H9 (cell line): ENCODE data around the gene SIT1. TPM values are rescaled to one million over a fixed set of nuclear protein-coding genes. Genes with fewer than 3 reads are reported as not detected.

Experiments used
- DNase-seq: peaks from one replicate; pipeline ENCODE4 v3.0.0-alpha.2; 2017
- H2AFZ ChIP-seq: one replicate; pipeline ENCODE4 v1.6.1; 2013; ENCODE audit warnings: mild to moderate bottlenecking, low read length, control low read depth, moderate library complexity
- H2AK5ac ChIP-seq: 2 replicates; pipeline ENCODE4 v1.6.1; 2013; ENCODE audit warnings: low read length, control low read depth, mixed read lengths; ENCODE audit not compliant: insufficient read length
- H2BK120ac ChIP-seq: one replicate; pipeline ENCODE4 v1.6.1; 2013; ENCODE audit warnings: low read depth, mild to moderate bottlenecking, low read length, control low read depth, inconsistent platforms; ENCODE audit not compliant: poor library complexity, severe bottlenecking
- H2BK12ac ChIP-seq: 2 replicates; pipeline ENCODE4 v1.6.1; 2013; ENCODE audit warnings: low read length, control low read depth, mixed read lengths, low read depth; ENCODE audit not compliant: insufficient read length
- H2BK15ac ChIP-seq: 2 replicates; pipeline ENCODE4 v1.6.1; 2013; ENCODE audit warnings: low read depth, low read length, control low read depth
- H2BK20ac ChIP-seq: one replicate; pipeline ENCODE4 v1.6.1; 2013; ENCODE audit warnings: low read depth, mild to moderate bottlenecking, low read length, control low read depth, inconsistent platforms; ENCODE audit not compliant: poor library complexity, severe bottlenecking
- H2BK5ac ChIP-seq: 2 replicates; pipeline ENCODE4 v1.6.1; 2013; ENCODE audit warnings: low read length, control low read depth, mixed read lengths; ENCODE audit not compliant: insufficient read length
- H3K14ac ChIP-seq: 2 replicates; pipeline ENCODE4 v1.6.1; 2013; ENCODE audit warnings: low read length, control low read depth; ENCODE audit not compliant: insufficient read depth
- H3K18ac ChIP-seq: 2 replicates; pipeline ENCODE4 v1.6.1; 2013; ENCODE audit warnings: low read depth, mild to moderate bottlenecking, mixed read lengths, low read length, control low read depth; ENCODE audit not compliant: insufficient read length
- H3K23ac ChIP-seq: 2 replicates; pipeline ENCODE4 v1.6.1; 2013; ENCODE audit warnings: low read length, control low read depth, mixed read lengths, low read depth; ENCODE audit not compliant: insufficient read length
- H3K23me2 ChIP-seq: 2 replicates; pipeline ENCODE4 v1.6.1; 2013; ENCODE audit warnings: low read depth, mild to moderate bottlenecking, mixed read lengths, low read length, control low read depth; ENCODE audit not compliant: insufficient read length, poor library complexity, severe bottlenecking
- H3K27ac ChIP-seq: 2 replicates; pipeline ENCODE4 v1.5.1; 2013; ENCODE audit warnings: low read length, control low read depth, mixed read lengths, low read depth; ENCODE audit not compliant: insufficient read length
- H3K27me3 ChIP-seq: 2 replicates; pipeline ENCODE4 v1.6.1; 2013; ENCODE audit warnings: low read length, control low read depth, inconsistent platforms; ENCODE audit not compliant: insufficient read depth
- H3K4ac ChIP-seq: 2 replicates; pipeline ENCODE4 v1.6.1; 2013; ENCODE audit warnings: low read depth, mild to moderate bottlenecking, control low read depth, inconsistent platforms, low read length, moderate library complexity
- H3K4me1 ChIP-seq: 2 replicates; pipeline ENCODE4 v1.6.1; 2013; ENCODE audit warnings: low read length, control low read depth, inconsistent platforms; ENCODE audit not compliant: insufficient read depth
- H3K4me2 ChIP-seq: 2 replicates; pipeline ENCODE4 v1.6.1; 2013; ENCODE audit warnings: low read length, control low read depth, mixed read lengths; ENCODE audit not compliant: insufficient read length, insufficient read depth
- H3K56ac ChIP-seq: 2 replicates; pipeline ENCODE4 v1.6.1; 2013; ENCODE audit warnings: low read depth, mild to moderate bottlenecking, mixed read lengths, low read length, control low read depth; ENCODE audit not compliant: insufficient read length
- H3K79me1 ChIP-seq: 2 replicates; pipeline ENCODE4 v1.6.1; 2013; ENCODE audit warnings: low read depth, mild to moderate bottlenecking, moderate library complexity, low read length, control low read depth, inconsistent platforms; ENCODE audit not compliant: insufficient read depth, poor library complexity, severe bottlenecking
- H3K79me2 ChIP-seq: 2 replicates; pipeline ENCODE4 v1.6.1; 2013; ENCODE audit warnings: low read length, control low read depth, inconsistent platforms; ENCODE audit not compliant: insufficient read depth
- H3K9ac ChIP-seq: 2 replicates; pipeline ENCODE4 v1.6.1; 2013; ENCODE audit warnings: low read length, control low read depth, mixed read lengths; ENCODE audit not compliant: insufficient read length; ENCODE audit errors: extremely low read depth
- H3K9me3 ChIP-seq: one replicate; pipeline ENCODE4 v1.6.1; 2013; ENCODE audit warnings: low read depth, low read length, inconsistent platforms; ENCODE audit not compliant: control insufficient read depth
- H3T11ph ChIP-seq: one replicate; pipeline ENCODE4 v1.6.1; 2013; ENCODE audit warnings: mild to moderate bottlenecking, low read length, control low read depth, inconsistent platforms
- H4K20me1 ChIP-seq: one replicate; pipeline ENCODE4 v1.6.1; 2013; ENCODE audit not compliant: control insufficient read depth, insufficient read length, insufficient read depth
- H4K5ac ChIP-seq: 2 replicates; pipeline ENCODE4 v1.6.1; 2013; ENCODE audit warnings: low read depth, mild to moderate bottlenecking, mixed read lengths, low read length, control low read depth; ENCODE audit not compliant: insufficient read length
- H4K8ac ChIP-seq: replicated peaks from 2 replicates; pipeline ENCODE4 v1.6.1; 2013; ENCODE audit warnings: low read length, control low read depth, mixed read lengths, low read depth; ENCODE audit not compliant: insufficient read length
- H4K91ac ChIP-seq: 2 replicates; pipeline ENCODE4 v1.6.1; 2013; ENCODE audit warnings: low read depth, mild to moderate bottlenecking, moderate library complexity, mixed read lengths, low read length, control low read depth; ENCODE audit not compliant: insufficient read length
- H3K27ac Mint-ChIP-seq, 3 experiments: 2 replicates in 2 of 3; 3 replicates in 1 of 3; pipeline ENCODE4 v1.8.0; 2020 to 2021; ENCODE audit warnings: mixed read lengths in 3 of 3, mild to moderate bottlenecking in 1 of 3, moderate library complexity in 1 of 3
- H3K27me3 Mint-ChIP-seq: 2 replicates; pipeline ENCODE4 v1.8.0; 2021; ENCODE audit warnings: low read depth, mild to moderate bottlenecking, moderate library complexity, mixed read lengths
- H3K36me3 Mint-ChIP-seq, 3 experiments: 2 replicates in 2 of 3; 3 replicates in 1 of 3; pipeline ENCODE4 v1.8.0; 2020 to 2021; ENCODE audit warnings: low read depth in 3 of 3, mixed read lengths in 3 of 3; ENCODE audit not compliant: insufficient read depth in 1 of 3
- H3K4me1 Mint-ChIP-seq, 2 experiments: 2 replicates each; pipeline ENCODE4 v1.8.0; 2020; ENCODE audit warnings: mixed read lengths in 2 of 2
- H3K4me3 Mint-ChIP-seq, 2 experiments: 2 replicates in 1 of 2; 3 replicates in 1 of 2; pipeline ENCODE4 v1.8.0; 2020 to 2021; ENCODE audit warnings: mild to moderate bottlenecking in 2 of 2, mixed read lengths in 2 of 2, moderate library complexity in 1 of 2
- H3K9me3 Mint-ChIP-seq, 2 experiments: 2 replicates in 1 of 2; 3 replicates in 1 of 2; pipeline ENCODE4 v1.8.0; 2020; ENCODE audit warnings: mild to moderate bottlenecking in 2 of 2, mixed read lengths in 2 of 2, moderate library complexity in 1 of 2
- CTCF ChIP-seq: fragments of 200-600 bp; sonication (generic); conservative IDR thresholded peaks from 3 replicates; pipeline ENCODE4 v1.8.0; 2021; ENCODE audit warnings: antibody characterized with exemption, mild to moderate bottlenecking
- WGBS: extraction: QIAGEN DNeasy Blood & Tissue Kit; methylation state at CpG from one replicate; pipeline ENCODE4 v1.1.7; 2013; ENCODE audit warnings: missing lambda C conversion rate, low lambda C conversion rate, mixed read lengths; ENCODE audit not compliant: insufficient read length; ENCODE audit errors: extremely low coverage; 5-methylcytosine and 5-hydroxymethylcytosine counted together
- total RNA-seq: library from RNA; stranded (reverse); gene quantifications from 2 replicates; pipeline ENCODE4 v1.2.1, GENCODE V29; 2021

Gene SIT1
- total RNA-seq, 1 experiment from 2014 or later: 1.6 TPM

GRCh38 chr9:35690614-35691333 is 40.0 kb upstream of the SIT1 start:
- Mint-ChIP-seq H3K4me1 (peaks cover 27 to 30% of the 10 kb centered on the region in 2 experiments), H3K27ac (peak overlapping the region in 2 of 3 experiments; percentile 65 to 76; a peak in 2 of 7 replicates), H3K4me3 (peak overlapping the region; percentile 84 to 93), H3K27me3 (no peaks in the 10 kb centered on the region; the same call in 1 of the 2 replicates), H3K9me3 (peaks cover 0 to 2% of the 10 kb centered on the region in 2 experiments; a peak in 2 of 5 replicates), H3K36me3 (peaks cover 11 to 29% (median 24%) of the 10 kb centered on the region in 3 experiments)
- Histone ChIP-seq H2BK20ac (no peak overlapping the region), H3K9me3 (no peaks in the 10 kb centered on the region), H3K4ac (no peak overlapping the region), H3K9ac (peak overlapping the region; percentile 10), H2AFZ (no peak overlapping the region), H3K27me3 (no peaks in the 10 kb centered on the region), H3K23me2 (peaks cover 6% of the 10 kb centered on the region), H2BK12ac (no peak overlapping the region), H4K20me1 (no peaks in the 10 kb centered on the region), H3K79me2 (no peaks in the 10 kb centered on the region; the same call in 1 of the 2 replicates), H3K56ac (no peak overlapping the region), H2BK15ac (no peak overlapping the region), H4K5ac (no peak overlapping the region), H3K23ac (no peak overlapping the region), H2BK120ac (no peak overlapping the region), H3K4me2 (peak overlapping the region; percentile 65), H4K8ac (no peak overlapping the region), H2BK5ac (no peak overlapping the region), H3K14ac (no peak overlapping the region), H3K79me1 (no peaks in the 10 kb centered on the region), H4K91ac (no peak overlapping the region), H2AK5ac (no peak overlapping the region), H3K18ac (peak overlapping the region; percentile 50), H3T11ph (no peak overlapping the region), H3K4me1 (peaks cover 3% of the 10 kb centered on the region; the same call in 1 of the 2 replicates), H3K27ac (no peak overlapping the region)
- no CpG with 5 or more reads among the region's 61 CpGs for WGBS
- no peak for TF ChIP-seq CTCF
- DNase-seq: peak; percentile 66
